Stomach (tissue), 9 donors: Measurements from ENCODE around the gene FSCN2. TPM values are rescaled to one million over a fixed set of nuclear protein-coding genes. Genes with fewer than 3 reads are reported as not detected.

Experiments used
- DNase-seq, 2 donors: peaks; one replicate each; pipeline versions ENCODE4 v3.0.0 to v3.0.0-alpha.2; 2013 to 2019
- H3K27ac ChIP-seq, 5 donors: fragments of 200-600 bp in 4 of 5; sonication (generic) in 4 of 5; one replicate each; pipeline ENCODE4 v1.5.1; 2013 to 2019; ENCODE audit warnings: mild to moderate bottlenecking in 1 of 5, moderate library complexity in 1 of 5
- H3K27me3 ChIP-seq, 3 donors: fragments of 200-600 bp; sonication (generic); one replicate each; pipeline ENCODE4 v1.5.1; 2017 to 2019; ENCODE audit warnings: mixed run types in 1 of 3
- H3K36me3 ChIP-seq, 4 donors: fragments of 200-600 bp; sonication (generic); 1 replicate in 3 of 4; 2 replicates in 1 of 4; pipeline ENCODE4 v1.5.1; 2016 to 2019
- H3K4me1 ChIP-seq, 4 donors: fragments of 200-600 bp; sonication (generic); one replicate each; pipeline ENCODE4 v1.5.1; 2016 to 2019
- H3K4me3 ChIP-seq, 4 donors: fragments of 200-600 bp; sonication (generic) in 3 of 4; one replicate each; pipeline ENCODE4 v1.5.1; 2016 to 2019; ENCODE audit warnings: mild to moderate bottlenecking in 1 of 4
- H3K9me3 ChIP-seq, 4 donors: fragments of 200-600 bp; sonication (generic); one replicate each; pipeline ENCODE4 v1.5.1; 2016 to 2019
- EP300 ChIP-seq: sonication (generic); formaldehyde crosslinking; IDR thresholded peaks from one replicate; pipeline ENCODE4 v1.6.1; 2017; ENCODE audit warnings: antibody characterized with exemption
- POLR2A ChIP-seq, 4 donors: fragments of 450-650 bp; IDR thresholded peaks; one replicate each; pipeline ENCODE4 v1.6.1; 2016; ENCODE audit warnings: antibody characterized with exemption in 4 of 4, control low read depth in 2 of 4, mild to moderate bottlenecking in 1 of 4, moderate library complexity in 1 of 4
- POLR2AphosphoS5 ChIP-seq, 3 donors: sonication (generic); formaldehyde crosslinking; IDR thresholded peaks; one replicate each; pipeline ENCODE4 v1.6.1; 2016; ENCODE audit warnings: antibody characterized with exemption in 3 of 3
- WGBS, 5 donors: extraction: QIAGEN DNeasy Blood & Tissue Kit in 3 of 5; methylation state at CpG; one replicate each; pipeline versions ENCODE4 v1.1.5 to v1.1.7; 2013 to 2018; 5-methylcytosine and 5-hydroxymethylcytosine counted together
- intact Hi-C: fragments of 100-400 bp; cut with DNase I; formaldehyde crosslinking; loops from one replicate; pipeline ENCODE4 v1.15.1; 2023; ENCODE audit warnings: low total_unique reads
- polyA plus RNA-seq, 3 donors: library from polyadenylated mRNA; stranded (reverse); fragments of 200-250 nt; gene quantifications; one replicate each; pipeline ENCODE4 v1.2.3, GENCODE V29; 2013
- total RNA-seq, 5 donors: library from RNA; depleted of rRNA; stranded (reverse); fragments of >200 nt; gene quantifications; one replicate each; pipeline versions ENCODE4 v1.1.0 to v1.2.3, GENCODE V29; 2014 to 2016
- TF ChIP-seq, protein P1 (sequence below), 7 experiments: fragments of 450-650 bp in 4 of 7; fragments of 200-600 bp in 3 of 7; sonication (generic) in 3 of 7; IDR thresholded peaks; one replicate each; pipeline ENCODE4 v1.5.1; 2016 to 2019; ENCODE audit warnings: antibody characterized with exemption in 7 of 7, control low read depth in 2 of 7, mild to moderate bottlenecking in 1 of 7
- donor health status: healthy with polysubstance abuse.
- donor health status: Bipolar disorder and iron deficiency.
- donor health status: healthy.

FSCN2 gene
- total and polyA plus RNA-seq, 8 donors = 0.90 to 21.7 (median 2.8) TPM; not detected in 1

DNA sequence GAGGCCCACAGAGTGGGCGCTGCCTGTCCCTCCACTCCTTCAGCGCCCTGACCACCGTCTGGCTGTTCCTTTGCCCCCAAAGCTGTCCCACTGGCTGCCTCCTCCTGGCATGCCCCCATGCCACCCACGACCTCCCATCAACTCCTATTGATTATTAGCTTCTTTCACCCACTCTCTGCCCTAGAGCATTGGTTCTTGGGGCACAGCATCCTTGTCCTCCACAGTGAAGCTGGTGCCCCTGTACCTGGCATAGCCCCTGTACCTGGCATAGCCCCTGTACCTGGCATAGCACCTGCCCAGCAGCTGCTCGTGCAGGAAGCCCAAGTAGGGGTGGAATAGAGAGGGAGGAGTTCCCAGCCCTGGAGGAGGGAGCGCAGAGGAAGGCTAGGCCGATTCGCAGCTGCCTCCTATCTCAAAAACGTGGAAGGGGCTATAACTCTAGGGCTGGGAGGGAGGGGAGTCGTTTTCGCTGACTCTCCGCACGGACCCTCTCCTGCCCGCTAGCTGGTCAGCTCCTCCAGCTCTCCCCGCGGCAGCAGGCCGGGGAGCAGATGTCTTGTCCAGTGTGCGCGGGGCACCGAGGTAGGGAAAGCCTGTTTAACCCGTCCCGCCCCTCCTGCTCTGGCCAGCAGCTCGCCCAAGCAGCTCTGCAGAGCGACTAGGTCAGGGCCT lies 9.9 kb upstream of the FSCN2 start:
- no peak for TF ChIP-seq EP300
- no peak for TF ChIP-seq POLR2AphosphoS5 (IDR thresholded peaks at IDR 0.05)
- TF ChIP-seq, protein P1, sequence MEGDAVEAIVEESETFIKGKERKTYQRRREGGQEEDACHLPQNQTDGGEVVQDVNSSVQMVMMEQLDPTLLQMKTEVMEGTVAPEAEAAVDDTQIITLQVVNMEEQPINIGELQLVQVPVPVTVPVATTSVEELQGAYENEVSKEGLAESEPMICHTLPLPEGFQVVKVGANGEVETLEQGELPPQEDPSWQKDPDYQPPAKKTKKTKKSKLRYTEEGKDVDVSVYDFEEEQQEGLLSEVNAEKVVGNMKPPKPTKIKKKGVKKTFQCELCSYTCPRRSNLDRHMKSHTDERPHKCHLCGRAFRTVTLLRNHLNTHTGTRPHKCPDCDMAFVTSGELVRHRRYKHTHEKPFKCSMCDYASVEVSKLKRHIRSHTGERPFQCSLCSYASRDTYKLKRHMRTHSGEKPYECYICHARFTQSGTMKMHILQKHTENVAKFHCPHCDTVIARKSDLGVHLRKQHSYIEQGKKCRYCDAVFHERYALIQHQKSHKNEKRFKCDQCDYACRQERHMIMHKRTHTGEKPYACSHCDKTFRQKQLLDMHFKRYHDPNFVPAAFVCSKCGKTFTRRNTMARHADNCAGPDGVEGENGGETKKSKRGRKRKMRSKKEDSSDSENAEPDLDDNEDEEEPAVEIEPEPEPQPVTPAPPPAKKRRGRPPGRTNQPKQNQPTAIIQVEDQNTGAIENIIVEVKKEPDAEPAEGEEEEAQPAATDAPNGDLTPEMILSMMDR (IDR thresholded peaks at IDR 0.05) = no peak
- TF ChIP-seq POLR2A (IDR thresholded peaks at IDR 0.05) = no peak
- H3K27me3 ChIP-seq = peaks cover 0 to 9% (median 5%) of the 10 kb centered on the region in 3 donors
- H3K4me3 ChIP-seq = peak overlapping the region; percentile 42 to 90 (median 62)
- H3K4me1 ChIP-seq = peaks cover 41 to 65% (median 61%) of the 10 kb centered on the region in 4 donors
- 27 to 50% (median 30%) methylated on average over 12 to 24 of the region's 24 CpGs for WGBS, 5 donors
- peak overlapping the region; percentile 85 to 100 (median 100) for H3K27ac ChIP-seq
- H3K9me3 ChIP-seq = no peaks in the 10 kb centered on the region
- peak in 1 of 2 donors; percentile 59 for DNase-seq
- intact Hi-C loops = no loop called here
- no peaks in the 10 kb centered on the region for H3K36me3 ChIP-seq

- Histone ChIP-seq H3K36me3 (no peaks in the 10 kb centered on the region), H3K27ac (peak overlapping the region; percentile 85 to 100 (median 100)), H3K4me1 (peaks cover 41 to 65% (median 63%) of the 10 kb centered on the region in 4 donors), H3K4me3 (peak overlapping the region; percentile 42 to 90 (median 62)), H3K27me3 (peaks cover 0 to 15% (median 11%) of the 10 kb centered on the region in 3 donors), H3K9me3 (no peaks in the 10 kb centered on the region)
- intact Hi-C loops = no loop called here
- TF ChIP-seq EP300 (no peak), POLR2AphosphoS5 (IDR thresholded peaks at IDR 0.05) (peak in 2 of 3 donors; percentile 11 to 20)
- TF ChIP-seq, protein P1 (IDR thresholded peaks at IDR 0.05) = no peak
- 0 to 5% (median 2%) methylated on average over 2 to 47 of the region's 47 CpGs for WGBS, 5 donors
- DNase-seq = peak; percentile 70 to 82
Measured at GRCh38 chr17:81518785-81519283, 9.3 kb upstream of the FSCN2 start.

DNA sequence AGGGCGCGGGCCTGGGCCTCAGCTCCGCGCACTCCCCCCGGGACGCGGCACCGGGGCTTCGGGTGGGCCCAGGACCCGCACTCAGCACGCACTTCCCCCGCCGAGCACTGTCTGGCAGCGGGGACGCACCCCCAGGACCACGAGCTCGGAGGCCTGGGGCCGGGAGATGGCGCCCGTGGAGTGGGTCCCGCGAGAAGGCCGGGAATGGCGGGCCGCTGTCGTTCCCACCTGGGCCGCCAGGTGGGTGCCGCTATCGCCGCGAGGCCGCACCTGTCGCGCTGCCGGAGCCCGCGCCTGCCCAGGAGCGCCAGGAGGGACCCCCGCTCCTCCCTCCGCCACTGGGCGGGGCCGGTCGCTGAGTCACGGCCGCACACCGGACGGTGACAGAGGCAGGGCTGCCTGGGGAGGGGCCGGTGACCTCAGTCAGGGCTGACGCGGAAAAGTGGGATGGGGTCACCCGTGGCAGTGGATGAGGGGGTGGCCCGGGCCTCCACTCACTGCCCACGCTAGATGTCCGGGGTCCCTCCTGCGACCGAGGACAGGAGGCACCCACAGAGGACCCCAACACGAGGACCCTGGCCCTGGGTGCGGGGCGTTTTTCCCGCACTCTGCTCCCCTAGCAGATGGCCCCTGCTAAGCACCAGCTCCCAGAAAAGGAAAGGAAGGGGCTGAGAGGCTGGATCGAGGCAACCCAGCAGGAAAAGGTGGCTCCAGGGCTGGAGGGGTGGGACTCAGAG lies 8.7 kb upstream of the FSCN2 start:
- intact Hi-C loops = no loop called here
- H3K4me3 ChIP-seq = peak overlapping the region; percentile 42 to 90 (median 62)
- peaks cover 41 to 65% (median 64%) of the 10 kb centered on the region in 4 donors for H3K4me1 ChIP-seq
- TF ChIP-seq, protein P1 (IDR thresholded peaks at IDR 0.05) = peak in 5 of 7 experiments; percentile 51 to 86 (median 57)
- no peak for TF ChIP-seq EP300
- peak in 2 of 3 donors; percentile 44 to 76 for TF ChIP-seq POLR2AphosphoS5 (IDR thresholded peaks at IDR 0.05)
- TF ChIP-seq POLR2A (IDR thresholded peaks at IDR 0.05) = no peak
- H3K27ac ChIP-seq = peak overlapping the region; percentile 85 to 100 (median 100)
- peak; percentile 81 to 94 for DNase-seq
- peaks cover 0 to 21% (median 17%) of the 10 kb centered on the region in 3 donors for H3K27me3 ChIP-seq
- 3 to 10% (median 6%) methylated on average over 15 to 61 of the region's 61 CpGs for WGBS, 5 donors
- H3K9me3 ChIP-seq = no peaks in the 10 kb centered on the region
- H3K36me3 ChIP-seq = no peaks in the 10 kb centered on the region
